ENCODE measurements around the gene ACVR2A. TPM values are rescaled to one million over a fixed set of nuclear protein-coding genes. Genes with fewer than 3 reads are reported as not detected.

Gene ACVR2A
- total and polyA plus RNA-seq, 9 of the 15 experiments (the other 6 are each of a cell fraction or from before 2014, with no cell fraction given): 1.2 to 3.9 (median 2.4) TPM

- TF ChIP-seq CUX1 (CRISPR knock-in tag; IDR thresholded peaks at IDR 0.05): no peak
- TF ChIP-seq SOX6 (IDR thresholded peaks at IDR 0.05): no peak
- TF ChIP-seq C11orf30 (IDR thresholded peaks at IDR 0.05; ENCODE audit: low read depth): no peak
- no peak for TF ChIP-seq HDAC3 (IDR thresholded peaks at IDR 0.05; ENCODE audit: borderline replicate concordance, partially characterized antibody)
Observed at GRCh38 chr2:147869934-147870333, 25.1 kb downstream of the ACVR2A start (continued).

- no TSS peak for BruUV-seq (replicated peaks)
- intact Hi-C loops (cut with micrococcal nuclease): no loop called here
- H4K20me1 ChIP-seq (replicated peaks; ENCODE audit: control insufficient read depth, insufficient read depth, low read length): no peaks in the 10 kb centered on the region
- CTCF ChIA-PET (ENCODE audit: low intra/inter-chr PET ratio): no interaction called here
- no peak overlapping the region for H3K27ac ChIP-seq (ENCODE audit: extremely low read depth, low read depth, low read length)
- in situ Hi-C loops (cut with MboI): no loop called here
- H3K4me3 ChIP-seq: no peak overlapping the region
- no peak for DNase-seq (ENCODE audit: extremely low read depth in 1 of 4, low spot score in 3 of 4)
- H2AFZ ChIP-seq (ENCODE audit: low read depth, low read length): no peak overlapping the region
- no peaks in the 10 kb centered on the region for H3K79me2 ChIP-seq (ENCODE audit: control insufficient read depth, insufficient read depth, low read length)
- no peaks in the 10 kb centered on the region for H3K9me3 ChIP-seq (replicated peaks; ENCODE audit: control insufficient read depth, insufficient read depth, low read depth, low read length)
- POLR2A ChIA-PET: no interaction called here
- no peaks in the 10 kb centered on the region for H3K4me1 ChIP-seq (replicated peaks in 1 of 2; ENCODE audit: control insufficient read depth in 2 of 2, insufficient read depth in 2 of 2, low read length in 2 of 2)
- H3K27me3 ChIP-seq (ENCODE audit: control insufficient read depth in 2 of 2, insufficient read depth in 2 of 2, low read length in 2 of 2): no peaks in the 10 kb centered on the region
- H3K9me1 ChIP-seq (ENCODE audit: control insufficient read depth, insufficient read depth, low read length): no peaks in the 10 kb centered on the region
- no peaks in the 10 kb centered on the region for H3K36me3 ChIP-seq (ENCODE audit: control insufficient read depth, insufficient read depth, low read length)
- ATAC-seq: no peak
- no peak overlapping the region for H3K9ac ChIP-seq (ENCODE audit: insufficient read depth in 1 of 2, low read depth in 2 of 2, low read length in 2 of 2)
- no peak overlapping the region for H3K4me2 ChIP-seq (ENCODE audit: insufficient read depth, low read length)
- FAIRE-seq: no peak
- TF ChIP-seq XRCC5 (IDR thresholded peaks at IDR 0.05; ENCODE audit: low read depth, low read length) (no peak), ZBTB34 (CRISPR knock-in tag; IDR thresholded peaks at IDR 0.05) (no peak), ATF2 (CRISPR knock-in tag; IDR thresholded peaks at IDR 0.05) (no peak), PHF21A (IDR thresholded peaks at IDR 0.05; ENCODE audit: borderline replicate concordance, low read depth) (no peak), ILF3 (IDR thresholded peaks at IDR 0.05; ENCODE audit: borderline replicate concordance) (no peak), DLX4 (CRISPR knock-in tag; IDR thresholded peaks at IDR 0.05) (no peak), ZZZ3 (IDR thresholded peaks at IDR 0.05) (no peak), TAF9B (IDR thresholded peaks at IDR 0.05; ENCODE audit: partially characterized antibody) (no peak), MIER1 (IDR thresholded peaks at IDR 0.05; ENCODE audit: low read depth) (no peak), SETDB1 (IDR thresholded peaks at IDR 0.05; ENCODE audit: low read length) (no peak)
Observed at GRCh38 chr2:147872967-147873366, 28.1 kb downstream of the ACVR2A start.
